ENCODE results near the gene NSMCE1. TPM values are rescaled to one million over a fixed set of nuclear protein-coding genes. Genes with fewer than 3 reads are reported as not detected.

The NSMCE1 gene
- total RNA-seq, 2 experiments from 2014 or later, result 31.9 to 33.9 TPM

GRCh38 chr16:27188633-27189032, 79.9 kb downstream of the NSMCE1 start:
- Mint-ChIP-seq H3K4me3 (no peak overlapping the region), H3K36me3 (ENCODE audit: low read depth) (no peaks in the 10 kb centered on the region), H3K4me1 (ENCODE audit: low read depth) (peaks cover 36% of the 10 kb centered on the region), H3K27ac (no peak overlapping the region), H3K9me3 (no peaks in the 10 kb centered on the region), H3K27me3 (no peaks in the 10 kb centered on the region)
- no peak overlapping the region for H3K27ac ChIP-seq (ENCODE audit: low read depth in 1 of 2, low read length in 2 of 2)
- ATAC-seq (ENCODE audit: poor library complexity), result no peak
- peaks cover 0 to 5% of the 10 kb centered on the region in 2 experiments for H3K9me3 ChIP-seq (ENCODE audit: control insufficient read depth in 1 of 2, insufficient read depth in 1 of 2, low read length in 2 of 2)
- CTCF ChIA-PET, result interaction anchor here (0.6 to 2.8 kb wide), 2 partner anchors 9 to 352 kb away, joined by 3 to 9 read pairs; no protein-coding TSS in a partner anchor
- no peaks in the 10 kb centered on the region for H3K36me3 ChIP-seq (ENCODE audit: insufficient read depth, low read length)
- TF ChIP-seq CTCF (IDR thresholded peaks at IDR 0.05), result no peak
- no peak overlapping the region for H3K4me3 ChIP-seq (ENCODE audit: low read length)
- POLR2A ChIA-PET, result no interaction called here
- no peaks in the 10 kb centered on the region for H3K27me3 ChIP-seq (ENCODE audit: control insufficient read depth in 1 of 2, insufficient read depth in 2 of 2, low read length in 2 of 2)
- DNase-seq, result no peak
- peaks cover 7% of the 10 kb centered on the region for H3K4me1 ChIP-seq (ENCODE audit: insufficient read depth, low read length)
- intact Hi-C loops (cut with DNase I, micrococcal nuclease), result no loop called here

- H3K4me1 Mint-ChIP-seq (ENCODE audit: low read depth), result peaks cover 33% of the 10 kb centered on the region
- H3K9me3 ChIP-seq (ENCODE audit: control insufficient read depth in 1 of 2, insufficient read depth in 1 of 2, low read length in 2 of 2), result peaks cover 0 to 5% of the 10 kb centered on the region in 2 experiments
- H3K4me3 Mint-ChIP-seq, result no peak overlapping the region
- H3K36me3 ChIP-seq (ENCODE audit: insufficient read depth, low read length), result no peaks in the 10 kb centered on the region
- POLR2A ChIA-PET, result interaction anchor here (1.0 to 1.1 kb wide), 2 partner anchors 10 to 51 kb away, joined by 3 read pairs; no protein-coding TSS in a partner anchor
- no peak for ATAC-seq (ENCODE audit: poor library complexity)
- H3K4me1 ChIP-seq (ENCODE audit: insufficient read depth, low read length), result peaks cover 2% of the 10 kb centered on the region
- intact Hi-C loops (cut with DNase I, micrococcal nuclease), result no loop called here
- CTCF ChIA-PET, result interaction anchor here (1.2 kb wide), 1 partner anchor 16 kb away, joined by 4 read pairs; no protein-coding TSS in a partner anchor
- no peak for DNase-seq
- H3K9me3 Mint-ChIP-seq, result no peaks in the 10 kb centered on the region
- no peak overlapping the region for H3K27ac Mint-ChIP-seq
- no peak for TF ChIP-seq CTCF (IDR thresholded peaks at IDR 0.05)
- H3K27me3 ChIP-seq (ENCODE audit: control insufficient read depth in 1 of 2, insufficient read depth in 2 of 2, low read length in 2 of 2), result no peaks in the 10 kb centered on the region
- no peak overlapping the region for H3K27ac ChIP-seq (ENCODE audit: low read depth in 1 of 2, low read length in 2 of 2)
- H3K36me3 Mint-ChIP-seq (ENCODE audit: low read depth), result no peaks in the 10 kb centered on the region
- no peaks in the 10 kb centered on the region for H3K27me3 Mint-ChIP-seq
- no peak overlapping the region for H3K4me3 ChIP-seq (ENCODE audit: low read length)
Measured at GRCh38 chr16:27185776-27186130, 82.8 kb downstream of the NSMCE1 start.

GRCh38 chr16:27182906-27183405, 85.6 kb downstream of the NSMCE1 start:
- Histone ChIP-seq H3K27me3 (ENCODE audit: control insufficient read depth in 1 of 2, insufficient read depth in 2 of 2, low read length in 2 of 2) (no peaks in the 10 kb centered on the region), H3K4me3 (ENCODE audit: low read length) (no peak overlapping the region), H3K9me3 (ENCODE audit: control insufficient read depth in 1 of 2, insufficient read depth in 1 of 2, low read length in 2 of 2) (no peaks in the 10 kb centered on the region), H3K36me3 (ENCODE audit: insufficient read depth, low read length) (no peaks in the 10 kb centered on the region), H3K4me1 (ENCODE audit: insufficient read depth, low read length) (peaks cover 23% of the 10 kb centered on the region), H3K27ac (ENCODE audit: low read depth in 1 of 2, low read length in 2 of 2) (no peak overlapping the region)
- H3K27me3 Mint-ChIP-seq, result no peaks in the 10 kb centered on the region
- no peak overlapping the region for H3K27ac Mint-ChIP-seq
- ATAC-seq (ENCODE audit: poor library complexity) (no peak), DNase-seq (no peak)
- CTCF ChIA-PET, result interaction anchor here (1.5 kb wide), 1 partner anchor 9 kb away, joined by 3 read pairs; no protein-coding TSS in a partner anchor
- H3K4me3 Mint-ChIP-seq, result no peak overlapping the region
- no peak for TF ChIP-seq CTCF (IDR thresholded peaks at IDR 0.05)
- intact Hi-C loops (cut with DNase I, micrococcal nuclease), result no loop called here
- peaks cover 46% of the 10 kb centered on the region for H3K4me1 Mint-ChIP-seq (ENCODE audit: low read depth)
- POLR2A ChIA-PET, result no interaction called here
- H3K9me3 Mint-ChIP-seq, result no peaks in the 10 kb centered on the region
- H3K36me3 Mint-ChIP-seq (ENCODE audit: low read depth), result no peaks in the 10 kb centered on the region

Measured in CD4-positive, alpha-beta T cell (primary cell).